Hepatocyte (in vitro differentiated cells): Measurements from ENCODE around the gene WDR70.

Experiments
- EZH2 ChIP-seq: fragments of 200-600 bp; sonication (generic); IDR thresholded peaks from 2 replicates; pipeline ENCODE4 v1.6.1; 2016; ENCODE audit warnings: antibody characterized with exemption, mild to moderate bottlenecking, borderline replicate concordance
- TF ChIP-seq, protein P1 (sequence below): fragments of 200-600 bp; sonication (generic); IDR thresholded peaks from 2 replicates; pipeline ENCODE4 v1.5.1; 2016; ENCODE audit warnings: antibody characterized with exemption, mild to moderate bottlenecking; ENCODE audit not compliant: poor library complexity

GRCh38 chr5:37495668-37496347, 116.7 kb downstream of the WDR70 start:
- TF ChIP-seq, protein P1, sequence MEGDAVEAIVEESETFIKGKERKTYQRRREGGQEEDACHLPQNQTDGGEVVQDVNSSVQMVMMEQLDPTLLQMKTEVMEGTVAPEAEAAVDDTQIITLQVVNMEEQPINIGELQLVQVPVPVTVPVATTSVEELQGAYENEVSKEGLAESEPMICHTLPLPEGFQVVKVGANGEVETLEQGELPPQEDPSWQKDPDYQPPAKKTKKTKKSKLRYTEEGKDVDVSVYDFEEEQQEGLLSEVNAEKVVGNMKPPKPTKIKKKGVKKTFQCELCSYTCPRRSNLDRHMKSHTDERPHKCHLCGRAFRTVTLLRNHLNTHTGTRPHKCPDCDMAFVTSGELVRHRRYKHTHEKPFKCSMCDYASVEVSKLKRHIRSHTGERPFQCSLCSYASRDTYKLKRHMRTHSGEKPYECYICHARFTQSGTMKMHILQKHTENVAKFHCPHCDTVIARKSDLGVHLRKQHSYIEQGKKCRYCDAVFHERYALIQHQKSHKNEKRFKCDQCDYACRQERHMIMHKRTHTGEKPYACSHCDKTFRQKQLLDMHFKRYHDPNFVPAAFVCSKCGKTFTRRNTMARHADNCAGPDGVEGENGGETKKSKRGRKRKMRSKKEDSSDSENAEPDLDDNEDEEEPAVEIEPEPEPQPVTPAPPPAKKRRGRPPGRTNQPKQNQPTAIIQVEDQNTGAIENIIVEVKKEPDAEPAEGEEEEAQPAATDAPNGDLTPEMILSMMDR = no peak
- no peak for TF ChIP-seq EZH2
